H9 (cell line): ENCODE data around the gene DLG1. TPM values are rescaled to one million over a fixed set of nuclear protein-coding genes. Genes with fewer than 3 reads are reported as not detected.

ENCODE experiments used
- DNase-seq: peaks from one replicate; pipeline ENCODE4 v3.0.0-alpha.2; 2017
- H2AFZ ChIP-seq: one replicate; pipeline ENCODE4 v1.6.1; 2013; ENCODE audit warnings: mild to moderate bottlenecking, low read length, control low read depth, moderate library complexity
- H2AK5ac ChIP-seq: 2 replicates; pipeline ENCODE4 v1.6.1; 2013; ENCODE audit warnings: low read length, control low read depth, mixed read lengths; ENCODE audit not compliant: insufficient read length
- H2BK120ac ChIP-seq: one replicate; pipeline ENCODE4 v1.6.1; 2013; ENCODE audit warnings: low read depth, mild to moderate bottlenecking, low read length, control low read depth, inconsistent platforms; ENCODE audit not compliant: poor library complexity, severe bottlenecking
- H2BK12ac ChIP-seq: 2 replicates; pipeline ENCODE4 v1.6.1; 2013; ENCODE audit warnings: low read length, control low read depth, mixed read lengths, low read depth; ENCODE audit not compliant: insufficient read length
- H2BK15ac ChIP-seq: 2 replicates; pipeline ENCODE4 v1.6.1; 2013; ENCODE audit warnings: low read depth, low read length, control low read depth
- H2BK20ac ChIP-seq: one replicate; pipeline ENCODE4 v1.6.1; 2013; ENCODE audit warnings: low read depth, mild to moderate bottlenecking, low read length, control low read depth, inconsistent platforms; ENCODE audit not compliant: poor library complexity, severe bottlenecking
- H2BK5ac ChIP-seq: 2 replicates; pipeline ENCODE4 v1.6.1; 2013; ENCODE audit warnings: low read length, control low read depth, mixed read lengths; ENCODE audit not compliant: insufficient read length
- H3K14ac ChIP-seq: 2 replicates; pipeline ENCODE4 v1.6.1; 2013; ENCODE audit warnings: low read length, control low read depth; ENCODE audit not compliant: insufficient read depth
- H3K18ac ChIP-seq: 2 replicates; pipeline ENCODE4 v1.6.1; 2013; ENCODE audit warnings: low read depth, mild to moderate bottlenecking, mixed read lengths, low read length, control low read depth; ENCODE audit not compliant: insufficient read length
- H3K23ac ChIP-seq: 2 replicates; pipeline ENCODE4 v1.6.1; 2013; ENCODE audit warnings: low read length, control low read depth, mixed read lengths, low read depth; ENCODE audit not compliant: insufficient read length
- H3K23me2 ChIP-seq: 2 replicates; pipeline ENCODE4 v1.6.1; 2013; ENCODE audit warnings: low read depth, mild to moderate bottlenecking, mixed read lengths, low read length, control low read depth; ENCODE audit not compliant: insufficient read length, poor library complexity, severe bottlenecking
- H3K27ac ChIP-seq: 2 replicates; pipeline ENCODE4 v1.5.1; 2013; ENCODE audit warnings: low read length, control low read depth, mixed read lengths, low read depth; ENCODE audit not compliant: insufficient read length
- H3K27me3 ChIP-seq: 2 replicates; pipeline ENCODE4 v1.6.1; 2013; ENCODE audit warnings: low read length, control low read depth, inconsistent platforms; ENCODE audit not compliant: insufficient read depth
- H3K4ac ChIP-seq: 2 replicates; pipeline ENCODE4 v1.6.1; 2013; ENCODE audit warnings: low read depth, mild to moderate bottlenecking, control low read depth, inconsistent platforms, low read length, moderate library complexity
- H3K4me1 ChIP-seq: 2 replicates; pipeline ENCODE4 v1.6.1; 2013; ENCODE audit warnings: low read length, control low read depth, inconsistent platforms; ENCODE audit not compliant: insufficient read depth
- H3K4me2 ChIP-seq: 2 replicates; pipeline ENCODE4 v1.6.1; 2013; ENCODE audit warnings: low read length, control low read depth, mixed read lengths; ENCODE audit not compliant: insufficient read length, insufficient read depth
- H3K56ac ChIP-seq: 2 replicates; pipeline ENCODE4 v1.6.1; 2013; ENCODE audit warnings: low read depth, mild to moderate bottlenecking, mixed read lengths, low read length, control low read depth; ENCODE audit not compliant: insufficient read length
- H3K79me1 ChIP-seq: 2 replicates; pipeline ENCODE4 v1.6.1; 2013; ENCODE audit warnings: low read depth, mild to moderate bottlenecking, moderate library complexity, low read length, control low read depth, inconsistent platforms; ENCODE audit not compliant: insufficient read depth, poor library complexity, severe bottlenecking
- H3K79me2 ChIP-seq: 2 replicates; pipeline ENCODE4 v1.6.1; 2013; ENCODE audit warnings: low read length, control low read depth, inconsistent platforms; ENCODE audit not compliant: insufficient read depth
- H3K9ac ChIP-seq: 2 replicates; pipeline ENCODE4 v1.6.1; 2013; ENCODE audit warnings: low read length, control low read depth, mixed read lengths; ENCODE audit not compliant: insufficient read length; ENCODE audit errors: extremely low read depth
- H3K9me3 ChIP-seq: one replicate; pipeline ENCODE4 v1.6.1; 2013; ENCODE audit warnings: low read depth, low read length, inconsistent platforms; ENCODE audit not compliant: control insufficient read depth
- H3T11ph ChIP-seq: one replicate; pipeline ENCODE4 v1.6.1; 2013; ENCODE audit warnings: mild to moderate bottlenecking, low read length, control low read depth, inconsistent platforms
- H4K20me1 ChIP-seq: one replicate; pipeline ENCODE4 v1.6.1; 2013; ENCODE audit not compliant: control insufficient read depth, insufficient read length, insufficient read depth
- H4K5ac ChIP-seq: 2 replicates; pipeline ENCODE4 v1.6.1; 2013; ENCODE audit warnings: low read depth, mild to moderate bottlenecking, mixed read lengths, low read length, control low read depth; ENCODE audit not compliant: insufficient read length
- H4K8ac ChIP-seq: replicated peaks from 2 replicates; pipeline ENCODE4 v1.6.1; 2013; ENCODE audit warnings: low read length, control low read depth, mixed read lengths, low read depth; ENCODE audit not compliant: insufficient read length
- H4K91ac ChIP-seq: 2 replicates; pipeline ENCODE4 v1.6.1; 2013; ENCODE audit warnings: low read depth, mild to moderate bottlenecking, moderate library complexity, mixed read lengths, low read length, control low read depth; ENCODE audit not compliant: insufficient read length
- H3K27ac Mint-ChIP-seq, 3 experiments: 2 replicates in 2 of 3; 3 replicates in 1 of 3; pipeline ENCODE4 v1.8.0; 2020 to 2021; ENCODE audit warnings: mixed read lengths in 3 of 3, mild to moderate bottlenecking in 1 of 3, moderate library complexity in 1 of 3
- H3K27me3 Mint-ChIP-seq: 2 replicates; pipeline ENCODE4 v1.8.0; 2021; ENCODE audit warnings: low read depth, mild to moderate bottlenecking, moderate library complexity, mixed read lengths
- H3K36me3 Mint-ChIP-seq, 3 experiments: 2 replicates in 2 of 3; 3 replicates in 1 of 3; pipeline ENCODE4 v1.8.0; 2020 to 2021; ENCODE audit warnings: low read depth in 3 of 3, mixed read lengths in 3 of 3; ENCODE audit not compliant: insufficient read depth in 1 of 3
- H3K4me1 Mint-ChIP-seq, 2 experiments: 2 replicates each; pipeline ENCODE4 v1.8.0; 2020; ENCODE audit warnings: mixed read lengths in 2 of 2
- H3K4me3 Mint-ChIP-seq, 2 experiments: 2 replicates in 1 of 2; 3 replicates in 1 of 2; pipeline ENCODE4 v1.8.0; 2020 to 2021; ENCODE audit warnings: mild to moderate bottlenecking in 2 of 2, mixed read lengths in 2 of 2, moderate library complexity in 1 of 2
- H3K9me3 Mint-ChIP-seq, 2 experiments: 2 replicates in 1 of 2; 3 replicates in 1 of 2; pipeline ENCODE4 v1.8.0; 2020; ENCODE audit warnings: mild to moderate bottlenecking in 2 of 2, mixed read lengths in 2 of 2, moderate library complexity in 1 of 2
- WGBS: extraction: QIAGEN DNeasy Blood & Tissue Kit; methylation state at CpG from one replicate; pipeline ENCODE4 v1.1.7; 2013; ENCODE audit warnings: missing lambda C conversion rate, low lambda C conversion rate, mixed read lengths; ENCODE audit not compliant: insufficient read length; ENCODE audit errors: extremely low coverage; 5-methylcytosine and 5-hydroxymethylcytosine counted together
- total RNA-seq: library from RNA; stranded (reverse); gene quantifications from 2 replicates; pipeline ENCODE4 v1.2.1, GENCODE V29; 2021
- TF ChIP-seq, protein P1 (sequence below): fragments of 200-600 bp; sonication (generic); conservative IDR thresholded peaks from 3 replicates; pipeline ENCODE4 v1.8.0; 2021; ENCODE audit warnings: antibody characterized with exemption, mild to moderate bottlenecking

Gene DLG1
- total RNA-seq, 1 experiment from 2014 or later, result 84.1 TPM

GRCh38 chr3:197132916-197133530 is 165.4 kb downstream of the DLG1 start:
- H3K36me3 Mint-ChIP-seq, result peaks cover 22 to 56% (median 46%) of the 10 kb centered on the region in 3 experiments; a peak in 6 of 7 replicates
- WGBS, result no CpG with 5 or more reads among the region's 2 CpGs
- Histone ChIP-seq H3K23me2 (no peaks in the 10 kb centered on the region), H4K5ac (no peak overlapping the region), H3K4me1 (no peaks in the 10 kb centered on the region), H3K9ac (no peak overlapping the region), H2BK12ac (no peak overlapping the region), H2BK15ac (no peak overlapping the region), H3K56ac (no peak overlapping the region), H3K9me3 (no peaks in the 10 kb centered on the region), H3K79me2 (no peaks in the 10 kb centered on the region), H3T11ph (no peak overlapping the region), H2BK20ac (no peak overlapping the region), H3K27me3 (no peaks in the 10 kb centered on the region), H2AFZ (no peak overlapping the region), H4K8ac (no peak overlapping the region), H4K20me1 (no peaks in the 10 kb centered on the region), H3K14ac (no peak overlapping the region), H3K4me2 (no peak overlapping the region), H2AK5ac (no peak overlapping the region), H3K18ac (no peak overlapping the region), H3K79me1 (no peaks in the 10 kb centered on the region), H3K23ac (no peak overlapping the region), H4K91ac (no peak overlapping the region), H3K27ac (no peak overlapping the region), H2BK120ac (no peak overlapping the region), H2BK5ac (no peak overlapping the region), H3K4ac (no peak overlapping the region)
- H3K4me1 Mint-ChIP-seq, result no peaks in the 10 kb centered on the region
- TF ChIP-seq, protein P1, sequence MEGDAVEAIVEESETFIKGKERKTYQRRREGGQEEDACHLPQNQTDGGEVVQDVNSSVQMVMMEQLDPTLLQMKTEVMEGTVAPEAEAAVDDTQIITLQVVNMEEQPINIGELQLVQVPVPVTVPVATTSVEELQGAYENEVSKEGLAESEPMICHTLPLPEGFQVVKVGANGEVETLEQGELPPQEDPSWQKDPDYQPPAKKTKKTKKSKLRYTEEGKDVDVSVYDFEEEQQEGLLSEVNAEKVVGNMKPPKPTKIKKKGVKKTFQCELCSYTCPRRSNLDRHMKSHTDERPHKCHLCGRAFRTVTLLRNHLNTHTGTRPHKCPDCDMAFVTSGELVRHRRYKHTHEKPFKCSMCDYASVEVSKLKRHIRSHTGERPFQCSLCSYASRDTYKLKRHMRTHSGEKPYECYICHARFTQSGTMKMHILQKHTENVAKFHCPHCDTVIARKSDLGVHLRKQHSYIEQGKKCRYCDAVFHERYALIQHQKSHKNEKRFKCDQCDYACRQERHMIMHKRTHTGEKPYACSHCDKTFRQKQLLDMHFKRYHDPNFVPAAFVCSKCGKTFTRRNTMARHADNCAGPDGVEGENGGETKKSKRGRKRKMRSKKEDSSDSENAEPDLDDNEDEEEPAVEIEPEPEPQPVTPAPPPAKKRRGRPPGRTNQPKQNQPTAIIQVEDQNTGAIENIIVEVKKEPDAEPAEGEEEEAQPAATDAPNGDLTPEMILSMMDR, result no peak
- no peak for DNase-seq
- H3K27me3 Mint-ChIP-seq, result no peaks in the 10 kb centered on the region
- H3K4me3 Mint-ChIP-seq, result no peak overlapping the region
- peaks cover 0 to 2% of the 10 kb centered on the region in 2 experiments; a peak in 2 of 5 replicates for H3K9me3 Mint-ChIP-seq
- no peak overlapping the region for H3K27ac Mint-ChIP-seq
